Cardiac muscle cell (in vitro differentiated cells and primary cell): ENCODE data around the gene SPATA31D1. TPM values are rescaled to one million over a fixed set of nuclear protein-coding genes. Genes with fewer than 3 reads are reported as not detected.

Experiments
- DNase-seq, 2 donors: peaks; one replicate each; pipeline versions ENCODE4 v3.0.0 to v3.0.0-alpha.2; 2010 to 2017; ENCODE audit warnings: low read depth in 1 of 2, low spot score in 1 of 2
- H3K27ac ChIP-seq: fragments of 200-600 bp; sonication (generic); 2 replicates; pipeline ENCODE4 v1.5.1; 2016
- H3K27me3 ChIP-seq: fragments of 200-600 bp; sonication (generic); 2 replicates; pipeline ENCODE4 v1.6.0; 2016; ENCODE audit warnings: control low read depth
- H3K36me3 ChIP-seq: fragments of 200-600 bp; sonication (generic); 2 replicates; pipeline ENCODE4 v1.5.1; 2016; ENCODE audit warnings: control low read depth
- H3K4me1 ChIP-seq: fragments of 200-600 bp; sonication (generic); 2 replicates; pipeline ENCODE4 v1.8.1; 2017; ENCODE audit warnings: low read depth, mild to moderate bottlenecking, mixed run types
- H3K4me3 ChIP-seq: fragments of 200-600 bp; sonication (generic); 2 replicates; pipeline ENCODE4 v1.5.1; 2016; ENCODE audit warnings: mild to moderate bottlenecking
- H3K9me3 ChIP-seq: fragments of 200-600 bp; sonication (generic); 2 replicates; pipeline ENCODE4 v1.5.1; 2017; ENCODE audit warnings: low read depth, mild to moderate bottlenecking, control low read depth
- polyA plus RNA-seq: library from polyadenylated mRNA; unstranded; fragments of >200 nt; fragmentation: Nextera tagmentation; extraction: Ambion mirVana; gene quantifications from 2 replicates; pipeline ENCODE4 v1.2.1, GENCODE V29; 2016
- total RNA-seq: library from RNA; depleted of rRNA; stranded (reverse); fragments of >200 nt; gene quantifications from 2 replicates; pipeline ENCODE4 v1.2.3, GENCODE V29; 2016
- TF ChIP-seq, protein P1 (sequence below): IDR thresholded peaks from 2 replicates; pipeline ENCODE4 v1.5.1; 2012; ENCODE audit warnings: low read depth, mild to moderate bottlenecking, low read length

Gene SPATA31D1
- total and polyA plus RNA-seq, 2 experiments from 2014 or later: not detected

DNA sequence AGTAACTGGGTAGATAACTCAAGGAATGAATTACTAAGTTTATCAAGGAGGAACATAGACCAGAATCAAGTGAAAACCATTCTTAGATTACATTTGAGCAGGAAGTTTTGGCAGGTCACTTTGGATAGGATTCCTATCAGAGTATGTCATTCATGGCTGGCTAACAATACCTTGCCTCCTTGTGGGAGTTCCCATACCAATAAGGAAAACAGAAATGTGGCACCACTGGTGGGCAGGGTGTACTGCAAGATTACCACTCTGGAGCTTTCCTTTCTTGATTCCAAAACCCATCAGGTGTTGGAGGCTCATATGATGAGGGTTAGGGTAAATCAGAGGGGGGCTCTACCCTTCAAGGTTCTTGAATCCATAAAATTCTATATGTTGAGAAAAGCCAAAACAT is 18.6 kb upstream of the SPATA31D1 start:
- TF ChIP-seq, protein P1, sequence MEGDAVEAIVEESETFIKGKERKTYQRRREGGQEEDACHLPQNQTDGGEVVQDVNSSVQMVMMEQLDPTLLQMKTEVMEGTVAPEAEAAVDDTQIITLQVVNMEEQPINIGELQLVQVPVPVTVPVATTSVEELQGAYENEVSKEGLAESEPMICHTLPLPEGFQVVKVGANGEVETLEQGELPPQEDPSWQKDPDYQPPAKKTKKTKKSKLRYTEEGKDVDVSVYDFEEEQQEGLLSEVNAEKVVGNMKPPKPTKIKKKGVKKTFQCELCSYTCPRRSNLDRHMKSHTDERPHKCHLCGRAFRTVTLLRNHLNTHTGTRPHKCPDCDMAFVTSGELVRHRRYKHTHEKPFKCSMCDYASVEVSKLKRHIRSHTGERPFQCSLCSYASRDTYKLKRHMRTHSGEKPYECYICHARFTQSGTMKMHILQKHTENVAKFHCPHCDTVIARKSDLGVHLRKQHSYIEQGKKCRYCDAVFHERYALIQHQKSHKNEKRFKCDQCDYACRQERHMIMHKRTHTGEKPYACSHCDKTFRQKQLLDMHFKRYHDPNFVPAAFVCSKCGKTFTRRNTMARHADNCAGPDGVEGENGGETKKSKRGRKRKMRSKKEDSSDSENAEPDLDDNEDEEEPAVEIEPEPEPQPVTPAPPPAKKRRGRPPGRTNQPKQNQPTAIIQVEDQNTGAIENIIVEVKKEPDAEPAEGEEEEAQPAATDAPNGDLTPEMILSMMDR: no peak
- H3K9me3 ChIP-seq: no peaks in the 10 kb centered on the region

DNA sequence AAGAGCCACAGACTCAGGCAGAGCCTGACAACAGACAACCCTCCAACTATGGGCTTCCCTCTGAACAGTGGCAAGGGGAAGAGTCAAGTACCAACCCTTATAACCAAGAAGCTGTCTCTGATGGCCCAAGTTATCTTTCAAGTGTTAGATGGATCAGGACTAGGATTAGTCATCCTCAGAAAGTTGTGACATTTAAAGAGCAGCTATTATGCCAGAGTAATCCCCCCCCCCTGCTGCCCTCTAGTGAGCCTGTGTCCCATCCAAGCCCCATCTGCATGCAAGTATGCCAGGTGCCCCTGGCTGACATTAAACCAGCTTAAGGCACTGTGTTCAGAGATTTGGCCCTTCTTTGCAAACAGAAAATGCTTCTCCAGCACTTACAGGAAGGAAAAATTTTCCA is 16.8 kb upstream of the SPATA31D1 start:
- TF ChIP-seq, protein P1: no peak
- DNase-seq: no peak

More for the DNA sequence above, 18.6 kb upstream of the SPATA31D1 start:
- no peak overlapping the region for H3K4me3 ChIP-seq
- H3K27ac ChIP-seq: no peak overlapping the region
- H3K27me3 ChIP-seq: no peaks in the 10 kb centered on the region
- no peaks in the 10 kb centered on the region for H3K36me3 ChIP-seq
- DNase-seq: no peak
- H3K4me1 ChIP-seq: no peaks in the 10 kb centered on the region

DNA sequence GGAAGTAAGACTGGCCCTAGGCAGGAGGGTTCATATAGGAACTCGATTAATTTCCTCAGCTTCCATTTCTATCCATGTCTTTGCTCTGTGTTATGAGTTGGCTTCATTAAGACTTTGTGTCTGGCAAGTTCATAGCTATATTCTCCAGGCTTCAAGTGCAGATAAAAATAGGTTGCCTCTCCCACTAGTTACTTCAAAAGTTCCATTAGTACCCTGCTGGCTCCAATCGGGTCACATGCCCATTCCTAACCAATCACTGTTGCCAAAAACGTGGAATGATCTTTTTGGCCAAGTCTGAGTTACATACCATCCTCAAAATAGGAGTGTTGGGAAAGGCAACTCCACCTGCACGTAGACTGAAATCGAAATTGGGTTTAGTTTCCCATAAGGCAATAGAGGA is 13.8 kb upstream of the SPATA31D1 start:
- H3K4me3 ChIP-seq: no peak overlapping the region
- H3K27ac ChIP-seq: no peak overlapping the region
- TF ChIP-seq, protein P1: no peak
- no peaks in the 10 kb centered on the region for H3K4me1 ChIP-seq
- H3K36me3 ChIP-seq: no peaks in the 10 kb centered on the region
- no peak for DNase-seq
- no peaks in the 10 kb centered on the region for H3K27me3 ChIP-seq
- no peaks in the 10 kb centered on the region for H3K9me3 ChIP-seq

More for the DNA sequence above, 16.8 kb upstream of the SPATA31D1 start:
- no peaks in the 10 kb centered on the region for H3K4me1 ChIP-seq
- H3K9me3 ChIP-seq: no peaks in the 10 kb centered on the region
- no peak overlapping the region for H3K27ac ChIP-seq
- no peaks in the 10 kb centered on the region for H3K27me3 ChIP-seq
- no peak overlapping the region for H3K4me3 ChIP-seq
- H3K36me3 ChIP-seq: no peaks in the 10 kb centered on the region

DNA sequence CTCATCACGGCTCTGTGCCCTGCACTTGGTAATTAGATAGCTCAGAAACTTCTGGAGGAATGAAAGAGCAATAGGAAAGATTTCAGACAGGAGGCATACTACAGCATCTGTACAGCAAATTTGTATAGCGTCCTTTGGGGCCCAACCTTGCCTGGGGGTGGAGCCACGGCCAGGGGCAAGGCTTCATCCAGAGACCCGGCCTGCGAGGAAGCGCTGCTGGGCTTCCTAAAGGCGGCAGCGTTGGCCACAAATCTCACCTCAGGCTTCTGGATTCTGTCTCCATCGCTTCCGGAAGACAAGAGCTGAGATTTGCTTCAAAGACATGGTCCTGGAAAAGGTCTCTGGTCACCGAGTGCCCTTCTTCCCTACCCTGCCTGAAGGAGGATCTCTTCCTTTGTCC is 12.2 kb upstream of the SPATA31D1 start:
- Histone ChIP-seq H3K27ac (no peak overlapping the region), H3K27me3 (no peaks in the 10 kb centered on the region), H3K4me3 (no peak overlapping the region), H3K9me3 (no peaks in the 10 kb centered on the region), H3K4me1 (no peaks in the 10 kb centered on the region), H3K36me3 (no peaks in the 10 kb centered on the region)
- TF ChIP-seq, protein P1: no peak
- no peak for DNase-seq

DNA sequence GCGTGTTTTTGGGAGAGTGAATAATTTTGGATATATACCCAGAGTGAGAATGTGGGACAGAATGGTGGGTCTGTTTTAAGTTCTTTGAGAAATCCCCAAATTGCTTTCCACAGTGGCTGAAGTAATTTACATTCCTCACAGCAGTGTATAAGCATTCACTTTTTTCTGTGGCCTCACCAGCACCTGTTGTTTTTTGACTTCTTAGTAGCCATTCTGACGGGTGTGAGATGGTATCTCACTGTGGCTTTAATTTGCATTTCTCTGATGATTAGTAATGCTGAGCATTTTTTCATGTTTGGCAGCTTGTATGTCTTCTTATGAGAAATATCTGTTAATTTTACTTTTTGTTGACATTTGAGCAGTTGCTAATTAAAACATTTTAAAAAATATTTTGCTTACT is 9.4 kb upstream of the SPATA31D1 start:
- Histone ChIP-seq H3K9me3 (no peaks in the 10 kb centered on the region), H3K4me1 (no peaks in the 10 kb centered on the region), H3K4me3 (no peak overlapping the region), H3K27me3 (no peaks in the 10 kb centered on the region), H3K27ac (no peak overlapping the region), H3K36me3 (no peaks in the 10 kb centered on the region)
- DNase-seq: no peak
- TF ChIP-seq, protein P1: no peak

DNA sequence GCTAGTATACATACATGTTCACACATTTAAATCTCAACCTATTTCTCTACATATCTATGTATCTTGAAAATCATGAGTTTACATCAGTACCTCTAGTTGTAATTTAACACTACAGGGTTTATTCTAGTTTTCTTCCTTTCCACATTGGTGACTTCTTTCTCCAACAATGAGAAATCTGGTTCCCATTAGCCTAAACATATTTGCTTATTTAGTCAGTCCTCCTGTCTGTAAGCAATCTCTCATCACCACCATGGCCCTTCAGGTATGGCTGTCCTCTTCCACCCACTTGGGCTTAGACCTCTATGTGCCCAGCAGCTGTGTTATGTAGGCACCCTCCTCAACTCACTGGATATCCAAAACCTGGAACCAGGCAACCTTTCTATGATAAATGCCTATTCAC is 8.0 kb upstream of the SPATA31D1 start:
- Histone ChIP-seq H3K27ac (no peak overlapping the region), H3K4me1 (no peaks in the 10 kb centered on the region), H3K9me3 (no peaks in the 10 kb centered on the region), H3K36me3 (no peaks in the 10 kb centered on the region), H3K4me3 (no peak overlapping the region), H3K27me3 (no peaks in the 10 kb centered on the region)
- DNase-seq: no peak
- TF ChIP-seq, protein P1: no peak
